ENCODE data around the gene ELN. TPM values are rescaled to one million over a fixed set of nuclear protein-coding genes. Genes with fewer than 3 reads are reported as not detected.

Gene ELN
- total and polyA plus RNA-seq, 9 of the 15 experiments (the other 6 are each of a cell fraction or from before 2014, with no cell fraction given), result 0.20 TPM; not detected in 8

DNA sequence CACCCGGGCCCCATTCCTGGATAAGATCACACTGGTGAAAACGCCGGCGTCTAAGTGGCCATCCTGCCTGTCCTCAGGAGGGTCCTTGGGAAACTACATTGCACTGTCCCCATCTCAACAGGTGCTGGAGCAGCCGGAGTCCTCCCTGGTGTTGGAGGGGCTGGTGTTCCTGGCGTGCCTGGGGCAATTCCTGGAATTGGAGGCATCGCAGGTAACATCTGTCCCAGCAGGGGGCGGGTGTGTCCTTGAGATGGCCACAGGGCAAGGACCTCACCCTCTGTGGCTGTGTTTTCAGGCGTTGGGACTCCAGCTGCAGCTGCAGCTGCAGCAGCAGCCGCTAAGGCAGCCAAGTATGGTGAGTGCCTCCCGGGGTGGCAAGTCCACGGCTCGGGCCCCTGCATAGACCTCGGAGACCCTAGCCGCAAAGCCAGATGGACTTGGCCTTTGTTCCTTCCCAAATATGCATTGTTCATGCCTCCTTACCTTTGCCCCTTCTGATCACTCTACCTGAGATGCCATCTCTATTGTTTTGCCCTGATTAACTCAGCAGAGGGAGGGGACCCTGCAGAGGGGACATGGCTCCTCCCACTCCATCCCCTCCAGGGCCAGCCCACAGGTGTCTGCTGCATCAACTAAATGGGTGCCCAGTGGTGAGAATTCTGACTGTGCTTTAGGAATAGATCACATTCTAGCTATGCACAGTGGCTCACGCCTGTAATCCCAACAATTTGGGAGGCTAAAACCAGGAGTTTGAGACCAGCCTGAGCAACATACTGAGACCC is 23.8 kb downstream of the ELN start (continued):
- TF ChIP-seq, protein P1, sequence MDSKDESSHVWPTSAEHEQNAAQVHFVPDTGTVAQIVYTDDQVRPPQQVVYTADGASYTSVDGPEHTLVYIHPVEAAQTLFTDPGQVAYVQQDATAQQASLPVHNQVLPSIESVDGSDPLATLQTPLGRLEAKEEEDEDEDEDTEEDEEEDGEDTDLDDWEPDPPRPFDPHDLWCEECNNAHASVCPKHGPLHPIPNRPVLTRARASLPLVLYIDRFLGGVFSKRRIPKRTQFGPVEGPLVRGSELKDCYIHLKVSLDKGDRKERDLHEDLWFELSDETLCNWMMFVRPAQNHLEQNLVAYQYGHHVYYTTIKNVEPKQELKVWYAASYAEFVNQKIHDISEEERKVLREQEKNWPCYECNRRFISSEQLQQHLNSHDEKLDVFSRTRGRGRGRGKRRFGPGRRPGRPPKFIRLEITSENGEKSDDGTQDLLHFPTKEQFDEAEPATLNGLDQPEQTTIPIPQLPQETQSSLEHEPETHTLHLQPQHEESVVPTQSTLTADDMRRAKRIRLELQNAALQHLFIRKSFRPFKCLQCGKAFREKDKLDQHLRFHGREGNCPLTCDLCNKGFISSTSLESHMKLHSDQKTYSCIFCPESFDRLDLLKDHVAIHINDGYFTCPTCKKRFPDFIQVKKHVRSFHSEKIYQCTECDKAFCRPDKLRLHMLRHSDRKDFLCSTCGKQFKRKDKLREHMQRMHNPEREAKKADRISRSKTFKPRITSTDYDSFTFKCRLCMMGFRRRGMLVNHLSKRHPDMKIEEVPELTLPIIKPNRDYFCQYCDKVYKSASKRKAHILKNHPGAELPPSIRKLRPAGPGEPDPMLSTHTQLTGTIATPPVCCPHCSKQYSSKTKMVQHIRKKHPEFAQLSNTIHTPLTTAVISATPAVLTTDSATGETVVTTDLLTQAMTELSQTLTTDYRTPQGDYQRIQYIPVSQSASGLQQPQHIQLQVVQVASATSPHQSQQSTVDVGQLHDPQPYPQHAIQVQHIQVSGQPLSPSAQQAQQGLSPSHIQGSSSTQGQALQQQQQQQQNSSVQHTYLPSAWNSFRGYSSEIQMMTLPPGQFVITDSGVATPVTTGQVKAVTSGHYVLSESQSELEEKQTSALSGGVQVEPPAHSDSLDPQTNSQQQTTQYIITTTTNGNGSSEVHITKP (IDR thresholded peaks at IDR 0.05; ENCODE audit: partially characterized antibody), result no peak
- TF ChIP-seq CHD4 (IDR thresholded peaks at IDR 0.05; ENCODE audit: insufficient read depth, insufficient replicate concordance, low read depth, low read length, poor library complexity, severe bottlenecking) (no peak), ZNF134 (CRISPR knock-in tag; conservative IDR thresholded peaks at IDR 0.05) (no peak), MCM7 (IDR thresholded peaks at IDR 0.05) (no peak), HMGN3 (IDR thresholded peaks at IDR 0.05; ENCODE audit: borderline replicate concordance, extremely low read depth, insufficient read length, low read depth, low read length) (no peak), FOSL1 (tag; conservative IDR thresholded peaks at IDR 0.05) (no peak), RBFOX2 (IDR thresholded peaks at IDR 0.05; ENCODE audit: low read depth, low read length) (no peak), ARID2 (IDR thresholded peaks at IDR 0.05) (no peak), ASH1L (IDR thresholded peaks at IDR 0.05; ENCODE audit: borderline replicate concordance, low read depth, partially characterized antibody) (no peak), SOX6 (IDR thresholded peaks at IDR 0.05) (0 out of 2 replicates have a peak, but pooled peaks have one; percentile 40), HDAC8 (tag; IDR thresholded peaks at IDR 0.05) (no peak), TAF7 (tag; IDR thresholded peaks at IDR 0.05) (no peak), KAT7 (CRISPR knock-in tag; IDR thresholded peaks at IDR 0.05; ENCODE audit: borderline replicate concordance) (no peak), RUNX1 (IDR thresholded peaks at IDR 0.05; ENCODE audit: low read depth) (no peak), CBFA2T2 (conservative IDR thresholded peaks at IDR 0.05) (peak; percentile 67), ZNF311 (CRISPR knock-in tag; IDR thresholded peaks at IDR 0.05) (no peak), STAT5A (IDR thresholded peaks at IDR 0.05; ENCODE audit: borderline replicate concordance, low read length) (peak; percentile 72), RAD21 (CRISPR knock-in tag; conservative IDR thresholded peaks at IDR 0.05 in 1 of 2, IDR thresholded peaks at IDR 0.05 in 1 of 2) (peak; percentile 50 to 78), TEAD4 (IDR thresholded peaks at IDR 0.05; ENCODE audit: low read length) (peak; percentile 42; the same call in 1 of the 2 replicates), TEAD4 (CRISPR knock-in tag; IDR thresholded peaks at IDR 0.05; ENCODE audit: borderline replicate concordance) (no peak), ZKSCAN3 (CRISPR knock-in tag; IDR thresholded peaks at IDR 0.05) (no peak)
- TF ChIP-seq, protein P2, sequence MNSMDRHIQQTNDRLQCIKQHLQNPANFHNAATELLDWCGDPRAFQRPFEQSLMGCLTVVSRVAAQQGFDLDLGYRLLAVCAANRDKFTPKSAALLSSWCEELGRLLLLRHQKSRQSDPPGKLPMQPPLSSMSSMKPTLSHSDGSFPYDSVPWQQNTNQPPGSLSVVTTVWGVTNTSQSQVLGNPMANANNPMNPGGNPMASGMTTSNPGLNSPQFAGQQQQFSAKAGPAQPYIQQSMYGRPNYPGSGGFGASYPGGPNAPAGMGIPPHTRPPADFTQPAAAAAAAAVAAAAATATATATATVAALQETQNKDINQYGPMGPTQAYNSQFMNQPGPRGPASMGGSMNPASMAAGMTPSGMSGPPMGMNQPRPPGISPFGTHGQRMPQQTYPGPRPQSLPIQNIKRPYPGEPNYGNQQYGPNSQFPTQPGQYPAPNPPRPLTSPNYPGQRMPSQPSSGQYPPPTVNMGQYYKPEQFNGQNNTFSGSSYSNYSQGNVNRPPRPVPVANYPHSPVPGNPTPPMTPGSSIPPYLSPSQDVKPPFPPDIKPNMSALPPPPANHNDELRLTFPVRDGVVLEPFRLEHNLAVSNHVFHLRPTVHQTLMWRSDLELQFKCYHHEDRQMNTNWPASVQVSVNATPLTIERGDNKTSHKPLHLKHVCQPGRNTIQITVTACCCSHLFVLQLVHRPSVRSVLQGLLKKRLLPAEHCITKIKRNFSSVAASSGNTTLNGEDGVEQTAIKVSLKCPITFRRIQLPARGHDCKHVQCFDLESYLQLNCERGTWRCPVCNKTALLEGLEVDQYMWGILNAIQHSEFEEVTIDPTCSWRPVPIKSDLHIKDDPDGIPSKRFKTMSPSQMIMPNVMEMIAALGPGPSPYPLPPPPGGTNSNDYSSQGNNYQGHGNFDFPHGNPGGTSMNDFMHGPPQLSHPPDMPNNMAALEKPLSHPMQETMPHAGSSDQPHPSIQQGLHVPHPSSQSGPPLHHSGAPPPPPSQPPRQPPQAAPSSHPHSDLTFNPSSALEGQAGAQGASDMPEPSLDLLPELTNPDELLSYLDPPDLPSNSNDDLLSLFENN (IDR thresholded peaks at IDR 0.05; ENCODE audit: low read depth in 2 of 2, low read length in 2 of 2), result no peak
